ENCODE results near the gene TFDP2.

DNA sequence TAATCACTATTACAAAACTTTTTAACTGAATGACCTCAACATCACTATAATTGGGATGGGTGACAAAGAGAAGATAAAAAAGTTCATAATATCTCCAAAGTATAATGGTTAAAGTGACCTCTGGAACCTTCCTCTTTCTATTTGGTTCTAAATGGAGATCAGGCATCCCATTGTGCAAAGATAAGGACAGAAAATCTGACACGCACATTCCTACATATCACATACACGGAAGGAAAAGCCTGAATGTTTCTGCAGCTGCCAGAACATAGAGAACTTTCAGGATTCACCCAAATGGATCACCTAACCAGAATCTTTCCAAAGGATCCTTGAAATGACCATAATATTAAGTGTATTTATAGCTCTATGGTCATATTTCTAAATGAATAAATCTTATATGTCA is 128.2 kb downstream of the TFDP2 start:
- TF ChIP-seq, protein P1, sequence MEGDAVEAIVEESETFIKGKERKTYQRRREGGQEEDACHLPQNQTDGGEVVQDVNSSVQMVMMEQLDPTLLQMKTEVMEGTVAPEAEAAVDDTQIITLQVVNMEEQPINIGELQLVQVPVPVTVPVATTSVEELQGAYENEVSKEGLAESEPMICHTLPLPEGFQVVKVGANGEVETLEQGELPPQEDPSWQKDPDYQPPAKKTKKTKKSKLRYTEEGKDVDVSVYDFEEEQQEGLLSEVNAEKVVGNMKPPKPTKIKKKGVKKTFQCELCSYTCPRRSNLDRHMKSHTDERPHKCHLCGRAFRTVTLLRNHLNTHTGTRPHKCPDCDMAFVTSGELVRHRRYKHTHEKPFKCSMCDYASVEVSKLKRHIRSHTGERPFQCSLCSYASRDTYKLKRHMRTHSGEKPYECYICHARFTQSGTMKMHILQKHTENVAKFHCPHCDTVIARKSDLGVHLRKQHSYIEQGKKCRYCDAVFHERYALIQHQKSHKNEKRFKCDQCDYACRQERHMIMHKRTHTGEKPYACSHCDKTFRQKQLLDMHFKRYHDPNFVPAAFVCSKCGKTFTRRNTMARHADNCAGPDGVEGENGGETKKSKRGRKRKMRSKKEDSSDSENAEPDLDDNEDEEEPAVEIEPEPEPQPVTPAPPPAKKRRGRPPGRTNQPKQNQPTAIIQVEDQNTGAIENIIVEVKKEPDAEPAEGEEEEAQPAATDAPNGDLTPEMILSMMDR (conservative IDR thresholded peaks at IDR 0.05; ENCODE audit: low read length), result no peak
- TF ChIP-seq EZH2phosphoT487 (IDR thresholded peaks at IDR 0.05; ENCODE audit: borderline replicate concordance, low read depth, low read length), result no peak
